ENCODE results near the gene UBE2K.
A peak's percentile ranks its signal among the peaks of the same experiment; 100 is the strongest.
"Not testable (repeated sequence)": the region's sequence is repeated elsewhere in the genome, so short reads cannot be mapped to it uniquely, and the experiment has no call there.

The UBE2K gene

DNA sequence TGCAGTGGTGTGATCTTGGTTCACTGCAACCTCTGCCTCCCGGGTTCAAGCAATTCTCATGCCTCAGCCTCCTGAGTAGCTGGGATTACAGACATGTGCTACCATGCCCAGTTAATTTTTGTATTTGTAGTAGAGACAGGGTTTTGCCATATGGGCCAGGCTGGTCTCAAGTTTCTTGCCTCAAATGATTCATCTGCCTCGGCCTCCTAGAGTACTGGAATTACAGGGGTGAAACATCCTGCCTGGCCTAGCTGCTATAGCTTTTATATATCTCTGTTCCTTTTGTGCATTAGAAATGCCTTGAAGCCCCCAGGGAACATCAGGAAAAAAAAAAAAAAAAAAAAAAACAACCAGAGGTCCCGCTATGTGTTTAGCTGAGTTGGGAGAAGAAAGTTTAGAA lies 34.8 kb downstream of the UBE2K start:
- no peak for DNase-seq

DNA sequence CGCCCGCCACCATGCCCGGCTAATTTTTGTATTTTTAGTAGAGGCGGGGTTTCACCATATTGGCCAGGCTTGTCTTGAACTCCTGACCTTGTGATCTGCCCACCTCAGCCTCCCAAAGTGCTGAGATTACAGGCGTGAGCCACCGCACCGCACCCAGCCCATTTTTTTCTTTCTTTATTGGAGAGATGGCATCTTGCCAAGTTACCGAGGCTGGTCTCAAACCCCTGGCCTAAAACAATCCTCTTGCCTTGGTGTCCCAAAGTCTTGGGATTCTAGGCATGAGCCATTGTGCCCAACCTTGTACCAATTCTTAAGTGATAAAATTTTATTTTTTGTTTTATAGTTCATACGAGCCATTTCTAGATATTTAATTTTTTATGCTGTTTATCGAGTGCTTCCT lies 41.7 kb downstream of the UBE2K start:
- DNase-seq, result not testable (repeated sequence)

DNA sequence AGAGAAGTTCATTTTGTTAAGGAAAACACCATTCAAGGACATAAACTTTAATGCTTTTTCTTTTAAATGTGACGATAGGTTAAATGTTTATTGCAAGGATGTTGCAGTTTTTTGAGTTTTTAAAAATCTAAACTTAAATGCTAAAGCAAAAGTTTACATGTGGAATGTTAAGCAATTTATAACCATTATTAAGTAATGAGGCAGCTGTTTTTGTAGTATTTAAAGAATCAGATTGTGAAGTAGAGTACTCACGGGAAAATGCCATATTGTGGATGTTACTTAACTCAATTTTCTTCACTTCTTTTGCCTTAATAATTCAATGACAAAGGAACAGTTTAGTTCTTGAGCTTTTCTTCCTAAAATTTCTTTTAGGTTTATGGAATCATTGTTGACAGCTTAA lies 43.5 kb downstream of the UBE2K start:
- DNase-seq, result no peak

DNA sequence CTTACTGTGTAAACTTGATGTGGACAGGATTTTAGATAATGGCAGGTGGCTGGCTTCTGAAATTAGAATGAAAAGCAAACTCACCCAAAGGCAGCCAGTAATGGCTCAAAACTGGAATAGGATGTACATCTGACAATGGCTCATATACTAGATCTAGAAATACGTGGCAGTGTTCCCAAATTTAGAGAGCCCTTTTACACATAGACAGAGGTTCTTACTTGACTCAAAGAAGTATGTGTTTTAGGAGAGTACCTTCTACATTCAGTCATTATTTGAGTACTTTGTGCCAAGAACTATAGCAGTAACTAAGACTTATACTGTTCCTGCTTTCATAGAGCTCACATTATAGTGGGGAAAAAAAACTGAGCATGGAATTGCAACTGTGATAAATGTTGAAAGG lies 48.0 kb downstream of the UBE2K start:
- DNase-seq, result no peak

DNA sequence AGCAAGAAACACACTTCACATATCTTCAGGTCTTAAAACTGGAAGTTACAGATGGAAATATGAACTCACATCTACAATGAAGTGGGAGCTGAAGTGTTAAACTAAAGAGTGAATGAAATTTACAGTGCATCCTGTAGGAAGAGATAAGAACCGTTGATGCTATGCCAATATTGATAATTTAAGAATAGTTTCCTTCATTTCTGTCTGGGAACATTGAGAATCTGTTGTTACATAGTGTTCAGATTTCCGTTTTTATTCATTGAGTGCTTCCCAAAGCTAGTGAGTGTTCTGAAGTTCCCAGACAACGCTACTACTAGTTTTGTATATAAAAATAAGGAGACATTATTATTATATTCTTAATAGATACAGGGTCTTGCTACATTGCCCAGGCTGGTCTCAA lies 52.3 kb downstream of the UBE2K start:
- no peak for DNase-seq

DNA sequence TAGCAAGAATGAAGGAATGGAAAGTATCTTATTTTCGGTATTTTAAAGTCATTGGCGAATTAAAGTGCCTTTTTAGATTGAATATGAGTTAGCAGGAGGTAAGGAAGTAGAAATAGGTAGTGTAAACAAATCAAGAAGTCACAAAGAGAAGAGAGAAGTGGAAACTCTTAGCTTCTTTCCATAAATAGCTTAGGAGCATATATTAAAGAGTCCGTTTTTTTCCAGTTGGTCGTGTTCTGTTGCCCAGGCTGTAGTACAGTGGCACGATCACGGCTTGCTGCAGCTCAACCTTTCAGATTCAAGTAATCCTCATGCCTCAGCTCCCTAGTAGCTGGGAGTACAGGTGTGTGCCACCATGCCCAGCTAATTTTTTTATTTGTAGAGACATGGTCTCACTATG lies 56.4 kb downstream of the UBE2K start:
- DNase-seq, result no peak

DNA sequence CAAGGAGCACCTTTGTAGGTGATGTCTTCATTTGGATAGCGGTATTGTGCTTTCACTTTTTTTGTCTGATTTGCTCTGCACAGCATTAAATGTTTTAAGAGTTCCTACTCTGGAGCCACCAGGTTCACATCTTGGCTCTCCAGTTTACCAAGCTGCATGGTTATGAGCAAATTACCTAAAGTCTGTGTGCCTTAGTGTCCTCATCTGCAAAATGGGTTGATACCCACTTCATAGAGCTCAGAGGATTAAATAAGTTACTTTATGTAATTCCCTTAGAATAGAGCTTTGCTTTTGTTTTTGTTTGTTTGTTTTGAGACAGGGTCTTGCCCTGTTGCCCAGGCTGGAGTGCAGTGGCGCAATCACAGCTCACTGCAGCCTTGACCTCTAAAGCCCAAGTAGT lies 58.2 kb downstream of the UBE2K start:
- no peak for DNase-seq

DNA sequence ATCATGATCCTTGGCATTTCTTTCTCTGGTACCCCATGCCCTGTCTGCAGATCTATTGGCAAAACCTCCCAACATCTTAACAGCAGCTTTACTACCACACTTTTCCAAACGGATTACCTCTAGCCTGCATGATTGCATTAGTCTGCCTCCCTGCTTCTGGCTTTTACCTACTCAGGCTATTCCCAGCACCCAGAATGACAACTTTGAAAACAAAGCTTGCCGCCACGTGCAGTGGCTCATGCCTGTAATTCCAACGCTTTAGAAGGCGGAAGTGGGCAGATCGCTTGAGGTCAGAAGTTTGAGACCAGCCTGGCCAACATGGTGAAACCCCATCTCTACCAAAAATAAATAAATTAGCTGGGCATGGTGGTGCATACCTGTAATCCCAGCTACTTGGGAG lies 60.2 kb downstream of the UBE2K start:
- DNase-seq, result no peak

DNA sequence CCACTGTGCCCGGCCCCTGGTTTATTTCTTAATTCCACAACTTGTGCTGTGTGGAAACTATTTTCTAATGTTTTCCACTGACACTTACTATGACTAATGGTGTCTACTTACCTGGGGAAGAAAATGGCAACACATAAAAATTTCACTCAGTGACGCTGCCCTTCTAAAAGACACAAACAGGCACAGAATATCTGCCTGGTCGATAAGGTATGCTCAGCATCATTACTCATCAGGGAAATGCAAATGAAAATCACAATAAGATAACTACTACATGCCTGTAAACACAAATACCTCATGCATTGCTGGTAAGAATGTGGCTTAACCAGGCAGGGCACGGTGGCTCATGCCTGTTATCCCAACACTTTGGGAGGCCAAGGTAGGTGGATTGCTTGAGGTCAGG lies 61.6 kb downstream of the UBE2K start:
- DNase-seq, result no peak

DNA sequence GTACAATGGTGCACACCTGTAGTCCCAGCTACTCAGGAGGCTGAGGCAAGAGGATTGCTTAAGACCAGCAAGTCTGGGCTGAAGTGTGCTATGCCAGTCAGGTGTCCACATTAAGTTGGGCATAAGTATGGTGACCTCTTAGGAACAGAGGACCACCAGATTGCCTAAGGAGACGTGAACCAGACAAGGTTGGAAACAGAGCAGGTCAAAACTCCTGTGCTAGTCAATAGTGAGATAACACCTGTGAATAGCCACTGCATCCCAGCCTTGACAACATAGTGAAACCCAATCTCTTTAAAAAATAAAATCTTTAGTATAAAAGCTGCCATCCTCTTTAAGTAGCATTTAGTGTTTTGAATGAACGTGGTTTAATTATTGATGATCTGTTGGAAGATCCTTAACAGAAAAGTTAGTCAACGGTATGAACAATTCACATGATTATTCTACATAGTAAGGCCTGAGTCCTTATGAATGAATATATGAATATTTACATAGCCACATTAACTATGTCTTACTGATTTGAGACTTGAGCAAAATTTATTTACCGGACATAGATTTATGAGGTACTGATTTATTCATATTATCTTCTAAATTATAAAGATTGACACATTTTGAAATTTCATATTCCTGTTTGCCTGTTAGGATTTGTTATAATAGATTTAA lies 63.2 kb downstream of the UBE2K start:
- DNase-seq, result no peak

DNA sequence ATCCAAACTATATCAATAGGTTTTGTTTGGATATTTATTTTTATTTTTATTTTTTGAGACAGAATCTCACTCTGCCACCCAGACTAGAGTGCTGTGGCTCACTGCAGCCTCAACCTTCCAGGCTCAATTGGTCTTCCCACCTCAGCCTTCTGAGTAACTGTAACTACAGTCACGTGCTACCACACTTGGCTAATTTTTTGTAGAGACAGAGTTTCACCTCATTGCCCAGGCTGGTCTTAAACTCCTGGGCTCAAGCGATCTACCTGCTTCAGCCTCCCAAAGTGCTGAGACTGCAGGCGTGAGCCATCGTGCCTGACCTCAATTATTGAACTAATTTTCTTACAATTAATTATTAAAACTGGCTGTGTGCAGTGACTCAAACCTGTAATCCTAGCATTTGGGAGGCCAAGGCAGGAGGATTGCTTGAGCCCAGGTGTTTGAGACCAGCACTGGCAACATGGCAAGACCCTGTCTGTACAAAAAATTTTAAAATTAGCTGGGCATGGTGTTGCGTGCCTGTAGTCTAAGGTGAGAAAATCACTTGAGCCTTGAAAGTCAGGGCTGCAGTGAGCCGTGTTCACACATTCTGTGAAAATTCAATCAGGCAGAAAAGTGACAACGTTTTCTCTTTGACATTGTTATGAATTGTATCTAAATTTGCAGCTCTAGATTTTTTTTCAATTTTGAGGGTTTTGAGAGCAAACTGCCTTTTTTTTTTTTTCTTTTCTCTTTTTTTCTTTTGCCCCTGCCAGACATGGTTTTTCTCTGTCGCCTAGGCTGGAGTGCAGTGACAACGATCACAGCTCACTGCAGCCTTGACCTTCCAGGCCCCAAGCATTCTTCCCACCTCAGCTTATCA lies 66.0 kb downstream of the UBE2K start:
- DNase-seq, result no peak

DNA sequence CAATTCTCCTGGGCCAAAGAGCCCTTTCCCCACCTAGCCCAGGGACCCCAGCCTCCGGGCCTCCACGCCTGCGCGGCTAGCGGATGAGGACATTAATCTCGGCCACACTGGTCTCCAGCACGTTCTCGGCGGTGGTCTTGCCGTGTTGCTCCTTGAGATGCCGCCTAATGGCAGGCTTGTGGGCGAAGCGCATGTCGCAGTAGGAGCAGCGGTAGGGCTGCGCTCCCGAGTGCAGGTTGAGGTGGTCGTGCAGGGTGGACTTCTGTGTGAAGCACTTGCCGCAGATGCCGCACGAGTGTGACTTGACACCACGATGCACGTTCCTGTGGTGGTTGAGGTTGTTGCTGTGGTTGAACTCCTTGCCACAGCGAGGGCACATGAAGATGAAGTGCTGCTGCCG lies 72.1 kb downstream of the UBE2K start:
- no peak for DNase-seq

DNA sequence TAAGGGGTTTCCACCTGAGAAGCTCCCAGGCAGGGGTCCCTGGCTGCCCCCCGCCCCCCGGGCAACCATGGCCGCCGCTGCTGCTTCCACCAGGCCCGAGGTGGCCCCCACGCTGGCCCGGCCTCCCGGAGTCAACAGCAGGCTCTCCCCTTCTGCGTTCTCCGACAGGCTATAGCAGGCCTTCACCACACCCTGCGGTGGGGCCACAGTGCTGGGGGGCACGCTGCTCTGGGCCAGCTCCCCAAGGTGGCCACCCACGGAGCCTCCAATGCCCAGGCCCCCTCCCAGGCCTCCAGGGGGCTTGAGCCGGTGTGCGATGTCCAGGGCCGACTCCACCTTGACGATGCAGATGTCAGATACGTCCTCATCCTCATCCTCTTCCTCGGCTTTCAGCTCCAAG lies 72.5 kb downstream of the UBE2K start:
- DNase-seq, result no peak

DNA sequence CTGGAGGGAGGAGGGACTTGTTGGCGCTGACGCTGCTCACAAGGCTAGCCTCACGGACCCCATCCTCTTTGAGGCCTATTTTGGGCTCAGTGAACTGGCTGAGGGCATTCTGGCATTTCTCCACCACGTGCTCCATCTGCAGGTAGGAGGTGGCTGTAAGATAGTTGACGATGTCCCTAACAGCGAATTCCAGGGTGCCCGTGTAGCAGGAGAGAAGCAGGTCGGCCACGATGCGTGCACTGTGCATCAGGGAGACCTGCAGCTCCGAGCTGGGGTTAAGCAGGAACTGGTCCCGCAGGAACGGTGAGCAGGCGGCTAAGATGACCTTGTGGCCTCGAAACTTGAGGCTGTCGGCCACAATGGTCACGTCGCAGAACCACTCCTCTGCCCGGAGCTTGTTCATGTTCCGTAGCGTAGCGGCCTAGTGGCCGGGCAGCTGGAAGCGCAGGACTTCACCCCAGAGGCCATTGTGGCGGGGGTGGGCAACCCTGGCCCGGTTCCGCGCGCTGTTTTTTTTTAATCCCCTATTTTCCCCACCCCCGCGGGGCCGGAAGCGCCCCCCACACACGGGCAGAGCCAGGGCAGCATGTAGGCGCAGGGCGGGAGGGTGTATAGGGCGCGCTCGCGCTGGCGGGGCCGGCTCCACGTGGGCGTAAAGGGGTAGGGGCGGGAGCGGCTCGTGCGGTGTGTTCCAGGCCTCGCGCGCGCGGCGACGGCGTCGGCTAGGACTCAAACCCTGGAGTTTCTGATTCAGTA lies 73.2 kb downstream of the UBE2K start:
- DNase-seq, result no peak

DNA sequence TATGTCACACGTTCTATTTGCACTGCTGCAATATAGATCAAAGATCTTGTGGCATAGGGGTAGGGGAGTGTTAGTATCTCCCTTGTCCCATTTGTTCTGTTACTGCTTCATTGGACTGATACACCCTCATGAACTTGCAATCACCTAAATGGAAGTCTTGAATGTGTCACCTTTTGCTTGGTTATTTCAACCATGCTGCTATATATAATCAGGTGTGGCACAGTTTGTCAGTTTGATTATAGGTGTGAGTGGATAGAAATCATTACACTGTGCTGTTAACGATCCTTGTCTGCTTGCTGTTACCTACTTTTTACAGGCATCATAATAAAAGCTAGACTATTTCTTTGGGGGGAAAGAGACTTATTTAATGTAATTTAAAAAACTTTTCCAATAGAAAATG lies 84.1 kb downstream of the UBE2K start:
- DNase-seq, result not testable (repeated sequence)

DNA sequence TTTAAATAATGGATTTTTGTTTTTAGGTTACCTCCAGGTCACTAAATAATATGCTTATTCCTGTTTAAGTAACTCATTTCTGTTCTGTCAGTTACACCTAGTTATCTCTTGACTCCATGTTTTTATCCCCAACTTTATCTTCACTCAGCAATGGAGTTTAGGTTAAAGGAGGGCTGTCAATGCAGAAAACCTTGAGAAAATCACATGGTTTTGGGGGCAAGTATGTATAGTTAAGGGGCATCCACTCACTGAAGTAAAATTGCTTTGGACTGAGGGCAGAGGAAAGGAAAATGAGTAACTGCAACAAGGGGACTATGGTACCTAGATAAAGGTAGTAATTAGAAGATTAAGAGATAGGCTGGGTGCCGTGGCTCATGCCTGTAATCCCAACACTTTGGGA lies 87.1 kb downstream of the UBE2K start:
- no peak for DNase-seq

DNA sequence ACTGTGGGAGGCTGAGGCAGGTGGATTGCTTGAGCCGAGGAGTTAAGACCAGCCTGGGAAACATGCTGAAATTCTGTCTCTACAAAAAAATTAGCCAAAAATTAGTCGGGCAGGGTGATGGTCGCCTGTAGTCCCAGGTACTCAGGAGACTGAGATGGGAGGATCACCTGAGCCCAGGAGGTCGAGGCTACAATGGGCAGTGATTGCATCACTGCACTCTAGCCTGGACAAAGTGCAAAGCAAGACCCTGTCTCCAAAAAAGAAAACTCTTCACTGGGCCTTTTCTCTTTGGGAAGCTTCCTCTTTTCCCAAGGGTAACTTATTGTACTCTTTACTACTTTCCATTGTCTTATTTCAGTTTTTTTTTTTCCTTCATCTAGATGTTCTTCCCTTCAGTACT lies 88.9 kb downstream of the UBE2K start:
- no peak for DNase-seq

DNA sequence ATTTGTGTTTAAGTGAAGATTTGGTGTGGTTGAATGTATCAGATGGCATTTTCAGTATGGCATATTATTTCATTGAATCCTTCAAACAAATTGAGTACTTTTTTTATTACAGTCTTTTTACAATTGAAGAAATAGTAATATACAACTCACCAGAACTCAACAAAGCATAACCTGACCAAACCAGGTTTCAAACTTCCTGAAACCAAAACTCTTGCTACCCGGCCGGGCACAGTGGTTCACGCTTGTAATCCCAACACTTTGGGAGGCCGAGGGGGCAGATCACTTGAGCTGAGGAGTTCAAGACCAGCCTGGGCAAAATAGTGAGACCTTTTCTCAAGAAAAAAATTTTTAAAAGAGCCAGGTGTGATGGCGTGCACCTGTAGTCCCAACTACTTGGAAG lies 94.2 kb downstream of the UBE2K start:
- no peak for DNase-seq

DNA sequence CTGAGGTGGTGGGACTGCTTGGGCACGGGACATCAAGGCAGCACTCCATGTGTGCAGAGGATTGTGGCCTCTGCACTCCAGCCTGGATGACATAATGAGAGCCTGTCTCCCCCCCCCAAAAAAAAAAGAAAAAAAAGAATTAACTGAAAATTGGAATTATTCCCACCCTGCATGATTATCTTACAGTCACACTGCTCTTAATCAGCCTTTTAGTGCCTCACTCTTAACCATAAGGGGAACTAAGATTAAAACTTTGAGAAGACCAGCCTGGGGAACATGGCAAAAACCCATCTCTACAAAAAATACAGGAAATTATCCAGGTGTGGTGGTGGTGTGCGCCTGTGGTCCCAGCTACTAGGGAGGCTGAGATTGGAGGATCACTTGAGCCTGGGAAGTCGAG lies 94.6 kb downstream of the UBE2K start:
- DNase-seq, result no peak

DNA sequence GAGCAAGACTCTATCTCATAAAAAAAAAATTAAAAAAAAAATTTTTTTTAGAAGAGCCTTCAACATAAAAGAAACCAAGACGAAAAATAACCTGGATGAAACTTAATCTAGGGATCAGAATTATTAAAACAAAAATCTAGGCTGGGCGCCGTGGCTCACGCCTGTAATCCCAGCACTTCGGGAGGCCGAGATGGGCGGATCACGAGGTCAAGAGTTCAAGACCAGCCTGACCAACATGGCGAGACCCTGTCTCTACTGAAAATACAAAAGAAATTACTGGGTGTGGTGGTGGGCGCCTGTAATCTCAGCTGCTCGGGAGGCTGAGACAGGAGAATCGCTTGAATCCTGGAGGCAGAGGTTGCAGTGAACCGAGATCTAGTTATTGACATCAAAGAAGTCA lies 95.0 kb downstream of the UBE2K start:
- DNase-seq, result not testable (repeated sequence)

DNA sequence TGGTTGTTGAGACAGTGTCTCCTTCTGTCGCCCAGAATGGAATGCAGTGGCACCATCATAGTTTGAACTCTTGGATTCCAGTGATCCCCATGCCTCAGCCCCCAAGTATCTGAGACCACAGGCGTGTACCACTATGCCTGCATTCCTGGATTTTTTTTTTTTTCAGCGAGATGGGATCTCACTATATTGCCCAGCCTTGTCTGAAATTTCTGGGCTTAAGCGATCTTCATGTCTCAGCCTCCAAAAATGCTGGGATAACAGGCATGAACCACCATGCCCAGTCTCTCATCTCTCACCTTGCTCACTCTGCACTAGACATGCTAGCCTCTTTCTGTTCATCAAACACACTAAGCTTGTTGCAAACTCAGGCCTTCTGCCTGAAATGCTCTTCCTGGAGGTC lies 104.1 kb downstream of the UBE2K start:
- no peak for DNase-seq

DNA sequence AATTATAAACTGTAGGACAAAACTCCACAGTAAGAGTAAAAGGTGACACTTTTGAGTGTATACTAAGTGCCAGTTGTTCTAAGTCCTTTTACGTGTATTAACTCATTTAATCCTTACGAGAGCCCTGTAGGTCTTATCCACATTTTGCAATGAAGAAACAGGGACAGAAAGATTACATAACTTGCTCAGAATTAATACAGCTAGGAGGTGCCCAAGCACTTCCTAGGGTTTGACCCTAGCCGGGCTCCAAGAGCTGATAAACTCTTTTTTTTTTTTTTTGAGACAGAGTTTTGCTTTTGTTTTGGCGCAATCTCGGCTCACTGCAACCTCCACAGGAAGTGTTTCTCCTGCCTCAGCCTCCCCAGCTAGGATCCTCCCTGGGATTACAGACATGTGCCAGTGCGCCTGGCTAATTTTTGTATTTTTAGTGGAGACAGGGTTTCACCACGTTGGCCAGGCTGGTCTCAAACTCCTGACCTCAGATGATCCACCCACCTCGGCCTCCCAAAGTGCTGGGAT lies 110.4 kb downstream of the UBE2K start:
- DNase-seq, result peak; percentile 10

DNA sequence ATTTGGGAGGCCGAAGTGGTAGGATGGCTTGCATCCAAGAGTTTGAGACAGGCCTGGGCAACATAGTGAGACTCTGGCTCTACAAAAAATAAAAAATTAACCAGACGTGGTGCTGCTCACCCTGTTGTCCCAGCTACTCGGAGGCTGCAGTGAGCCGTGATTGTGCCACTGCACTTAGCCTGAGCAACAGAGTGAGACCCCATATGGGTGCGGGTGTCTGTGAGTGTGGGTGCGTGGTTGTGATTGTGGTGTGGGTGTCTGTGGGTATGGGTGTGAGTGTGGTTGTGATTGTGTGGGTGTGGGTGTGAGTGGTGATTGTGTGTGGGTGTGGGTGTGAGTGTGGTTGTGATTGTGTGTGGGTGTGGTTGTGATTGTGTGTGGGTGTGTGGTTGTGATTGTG lies 114.6 kb downstream of the UBE2K start:
- no peak for DNase-seq

DNA sequence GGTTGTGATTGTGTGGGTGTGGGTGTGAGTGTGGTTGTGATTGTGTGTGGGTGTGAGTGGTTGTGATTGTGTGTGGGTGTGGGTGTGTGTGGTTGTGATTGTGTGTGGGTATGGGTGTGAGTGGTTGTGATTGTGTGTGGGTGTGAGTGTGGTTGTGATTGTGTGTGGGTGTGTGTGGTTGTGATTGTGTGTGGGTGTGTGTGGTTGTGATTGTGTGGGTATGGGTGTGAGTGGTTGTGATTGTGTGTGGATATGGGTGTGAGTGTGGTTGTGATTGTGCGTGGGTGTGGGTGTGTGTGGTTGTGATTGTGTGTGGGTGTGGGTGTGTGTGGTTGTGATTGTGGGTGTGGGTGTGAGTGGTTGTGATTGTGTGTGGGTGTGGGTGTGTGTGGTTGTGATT lies 115.1 kb downstream of the UBE2K start:
- DNase-seq, result not testable (repeated sequence)
